OCI-LY7 (cell line): ENCODE results near the gene PRPSAP2.

ENCODE experiments used
- CTCF ChIP-seq: fragments of 200-600 bp; sonication (generic); conservative IDR thresholded peaks from 2 replicates; pipeline ENCODE4 v1.5.1; 2014; ENCODE audit warnings: mild to moderate bottlenecking, antibody characterized with exemption, low read length, moderate library complexity, mixed read lengths
- EZH2phosphoT487 ChIP-seq: fragments of 200-600 bp; sonication (generic); IDR thresholded peaks from 2 replicates; pipeline ENCODE4 v1.6.1; 2018; ENCODE audit warnings: low read depth, borderline replicate concordance, mild to moderate bottlenecking, mixed run types, antibody characterized with exemption, low read length, moderate library complexity, mixed read lengths

GRCh38 chr17:18920911-18921441 lies 63.0 kb downstream of the PRPSAP2 start:
- TF ChIP-seq CTCF (no peak), EZH2phosphoT487 (no peak)
